Measurements from ENCODE around the gene IL31.

GRCh38 chr12:122127839-122128238 is 46.2 kb downstream of the IL31 start:
- TF ChIP-seq CTCF (IDR thresholded peaks at IDR 0.05) = no peak
- TF ChIP-seq POLR2A (IDR thresholded peaks at IDR 0.05) = no peak
